Panc1 (cell line): Measurements from ENCODE around the gene HUNK.

ENCODE experiments used
- POLR2AphosphoS5 ChIP-seq: IDR thresholded peaks from 2 replicates; pipeline ENCODE4 v1.6.1; 2012; ENCODE audit warnings: mild to moderate bottlenecking, low read depth, low read length, moderate library complexity
- SIN3A ChIP-seq: IDR thresholded peaks from 2 replicates; pipeline ENCODE4 v1.6.1; 2012; ENCODE audit warnings: low read depth, mild to moderate bottlenecking, low read length, moderate library complexity, borderline replicate concordance; ENCODE audit not compliant: insufficient read depth
- TCF7L2 ChIP-seq: IDR thresholded peaks from 2 replicates; pipeline ENCODE4 v1.6.1; 2011; ENCODE audit warnings: mild to moderate bottlenecking, low read depth, low read length, inconsistent platforms
- TF ChIP-seq, protein P1 (sequence below): fragments of 450-650 bp; IDR thresholded peaks from 2 replicates; pipeline ENCODE4 v1.5.1; 2017; ENCODE audit warnings: mild to moderate bottlenecking
- TF ChIP-seq, protein P2 (sequence below), 2 experiments: IDR thresholded peaks; 2 replicates each; pipeline ENCODE4 v1.6.1; 2011 to 2012; ENCODE audit warnings: low read depth in 2 of 2, control low read depth in 1 of 2, low read length in 1 of 2, mild to moderate bottlenecking in 1 of 2, moderate library complexity in 1 of 2; ENCODE audit not compliant: insufficient read depth in 1 of 2

DNA sequence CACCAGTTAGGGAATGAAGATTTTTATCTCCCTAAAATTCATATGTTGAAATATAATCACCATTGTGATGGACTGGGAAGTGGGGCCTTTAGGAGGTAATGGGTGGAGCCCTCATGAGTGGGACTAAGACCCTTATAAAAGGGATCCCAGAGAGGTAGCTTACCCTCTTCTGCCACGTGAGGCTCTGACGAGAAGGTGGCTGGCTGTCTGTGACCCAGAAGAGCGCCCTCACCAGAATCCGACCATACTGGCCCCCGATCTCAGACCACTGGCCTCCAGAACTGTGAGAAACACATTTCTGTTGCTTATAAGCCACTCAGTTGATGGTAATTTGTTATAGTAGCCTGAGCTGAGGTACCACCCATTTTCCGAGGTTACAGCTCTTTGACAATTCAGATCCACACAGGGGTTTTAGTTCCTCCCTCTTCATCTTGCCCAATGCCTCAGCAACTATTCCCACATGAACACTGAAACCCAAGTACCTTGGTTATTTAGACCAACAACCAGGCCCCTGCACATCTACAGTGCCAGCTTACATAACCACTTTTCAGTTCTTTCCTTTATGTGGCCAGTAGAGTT is 27.6 kb upstream of the HUNK start:
- TF ChIP-seq, protein P1, sequence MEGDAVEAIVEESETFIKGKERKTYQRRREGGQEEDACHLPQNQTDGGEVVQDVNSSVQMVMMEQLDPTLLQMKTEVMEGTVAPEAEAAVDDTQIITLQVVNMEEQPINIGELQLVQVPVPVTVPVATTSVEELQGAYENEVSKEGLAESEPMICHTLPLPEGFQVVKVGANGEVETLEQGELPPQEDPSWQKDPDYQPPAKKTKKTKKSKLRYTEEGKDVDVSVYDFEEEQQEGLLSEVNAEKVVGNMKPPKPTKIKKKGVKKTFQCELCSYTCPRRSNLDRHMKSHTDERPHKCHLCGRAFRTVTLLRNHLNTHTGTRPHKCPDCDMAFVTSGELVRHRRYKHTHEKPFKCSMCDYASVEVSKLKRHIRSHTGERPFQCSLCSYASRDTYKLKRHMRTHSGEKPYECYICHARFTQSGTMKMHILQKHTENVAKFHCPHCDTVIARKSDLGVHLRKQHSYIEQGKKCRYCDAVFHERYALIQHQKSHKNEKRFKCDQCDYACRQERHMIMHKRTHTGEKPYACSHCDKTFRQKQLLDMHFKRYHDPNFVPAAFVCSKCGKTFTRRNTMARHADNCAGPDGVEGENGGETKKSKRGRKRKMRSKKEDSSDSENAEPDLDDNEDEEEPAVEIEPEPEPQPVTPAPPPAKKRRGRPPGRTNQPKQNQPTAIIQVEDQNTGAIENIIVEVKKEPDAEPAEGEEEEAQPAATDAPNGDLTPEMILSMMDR = no peak
- TF ChIP-seq, protein P2, sequence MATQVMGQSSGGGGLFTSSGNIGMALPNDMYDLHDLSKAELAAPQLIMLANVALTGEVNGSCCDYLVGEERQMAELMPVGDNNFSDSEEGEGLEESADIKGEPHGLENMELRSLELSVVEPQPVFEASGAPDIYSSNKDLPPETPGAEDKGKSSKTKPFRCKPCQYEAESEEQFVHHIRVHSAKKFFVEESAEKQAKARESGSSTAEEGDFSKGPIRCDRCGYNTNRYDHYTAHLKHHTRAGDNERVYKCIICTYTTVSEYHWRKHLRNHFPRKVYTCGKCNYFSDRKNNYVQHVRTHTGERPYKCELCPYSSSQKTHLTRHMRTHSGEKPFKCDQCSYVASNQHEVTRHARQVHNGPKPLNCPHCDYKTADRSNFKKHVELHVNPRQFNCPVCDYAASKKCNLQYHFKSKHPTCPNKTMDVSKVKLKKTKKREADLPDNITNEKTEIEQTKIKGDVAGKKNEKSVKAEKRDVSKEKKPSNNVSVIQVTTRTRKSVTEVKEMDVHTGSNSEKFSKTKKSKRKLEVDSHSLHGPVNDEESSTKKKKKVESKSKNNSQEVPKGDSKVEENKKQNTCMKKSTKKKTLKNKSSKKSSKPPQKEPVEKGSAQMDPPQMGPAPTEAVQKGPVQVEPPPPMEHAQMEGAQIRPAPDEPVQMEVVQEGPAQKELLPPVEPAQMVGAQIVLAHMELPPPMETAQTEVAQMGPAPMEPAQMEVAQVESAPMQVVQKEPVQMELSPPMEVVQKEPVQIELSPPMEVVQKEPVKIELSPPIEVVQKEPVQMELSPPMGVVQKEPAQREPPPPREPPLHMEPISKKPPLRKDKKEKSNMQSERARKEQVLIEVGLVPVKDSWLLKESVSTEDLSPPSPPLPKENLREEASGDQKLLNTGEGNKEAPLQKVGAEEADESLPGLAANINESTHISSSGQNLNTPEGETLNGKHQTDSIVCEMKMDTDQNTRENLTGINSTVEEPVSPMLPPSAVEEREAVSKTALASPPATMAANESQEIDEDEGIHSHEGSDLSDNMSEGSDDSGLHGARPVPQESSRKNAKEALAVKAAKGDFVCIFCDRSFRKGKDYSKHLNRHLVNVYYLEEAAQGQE (IDR thresholded peaks at IDR 0.05; ENCODE audit: insufficient read depth in 1 of 2, low read depth in 2 of 2, low read length in 1 of 2) = no peak
- TF ChIP-seq SIN3A (no peak), POLR2AphosphoS5 (no peak), TCF7L2 (no peak)
